Inflammatory macrophage (primary cell): ENCODE data around the gene GABPA.
"Not testable (repeated sequence)": the region's sequence is repeated elsewhere in the genome, so short reads cannot be mapped to it uniquely, and the experiment has no call there.

ENCODE experiments used
- DNase-seq, 2 donors: peaks; one replicate each; pipeline ENCODE4 v3.0.0-alpha.2; 2020 to 2022
- total RNA-seq, 18 experiments: gene quantifications; one replicate each; lab custom pipeline; 2026; ENCODE audit warnings: mixed read lengths in 6 of 18, inconsistent platforms in 2 of 18; lab: John Stamatoyannopoulos, UW

GABPA gene
- 18.1 to 79.6 (median 44.2) reads per million in 18 experiments for total RNA-seq

DNA sequence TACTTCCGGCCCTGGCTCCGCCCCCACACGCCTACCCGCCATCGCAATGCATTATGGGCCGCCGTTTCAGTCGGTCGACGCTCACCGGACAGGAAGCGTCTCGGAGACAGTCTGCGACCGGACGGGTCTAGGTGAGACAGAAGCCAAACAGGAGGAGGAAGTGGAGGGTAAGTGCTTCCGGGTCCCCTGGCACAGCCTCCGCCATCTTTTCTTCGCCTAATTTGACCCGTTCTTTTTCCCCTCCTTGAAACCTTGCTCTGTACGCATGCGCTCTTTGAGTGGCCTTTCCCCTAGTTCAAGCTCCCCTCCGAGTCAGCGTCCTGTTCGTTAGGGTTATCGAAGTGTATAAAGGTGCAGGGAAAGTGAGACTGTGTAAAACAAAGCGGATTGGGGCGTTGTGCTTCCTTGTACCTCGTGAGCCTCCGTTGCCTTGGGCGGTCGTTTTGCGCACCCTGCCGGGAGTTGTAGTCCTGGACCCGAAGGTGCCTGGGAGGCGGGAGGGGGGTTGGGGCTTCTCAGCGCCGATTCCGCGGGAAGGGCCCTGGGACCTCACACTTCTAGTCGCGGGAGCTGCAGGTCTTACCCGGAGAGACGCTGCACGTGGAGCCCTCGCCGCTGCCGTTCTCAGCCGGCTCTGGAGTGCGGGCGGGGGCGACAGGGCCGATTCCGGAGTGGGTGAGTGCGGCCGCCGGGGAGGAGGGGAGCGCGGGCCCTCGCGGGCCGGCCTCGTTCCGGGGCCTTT, at the start of gene GABPA, which contains the start of gene ATP5PF:
TSS of gene GABPA (plus strand) at position 69 of the 742 bp plus-strand sequence. CDS start 6,627 bp downstream, outside the sequence.
TSS of gene ATP5PF (minus strand) at position 1 of the 742 bp plus-strand sequence. CDS start 5,110 bp downstream, outside the sequence.
- DNase-seq: peak; percentile 98 to 99

DNA sequence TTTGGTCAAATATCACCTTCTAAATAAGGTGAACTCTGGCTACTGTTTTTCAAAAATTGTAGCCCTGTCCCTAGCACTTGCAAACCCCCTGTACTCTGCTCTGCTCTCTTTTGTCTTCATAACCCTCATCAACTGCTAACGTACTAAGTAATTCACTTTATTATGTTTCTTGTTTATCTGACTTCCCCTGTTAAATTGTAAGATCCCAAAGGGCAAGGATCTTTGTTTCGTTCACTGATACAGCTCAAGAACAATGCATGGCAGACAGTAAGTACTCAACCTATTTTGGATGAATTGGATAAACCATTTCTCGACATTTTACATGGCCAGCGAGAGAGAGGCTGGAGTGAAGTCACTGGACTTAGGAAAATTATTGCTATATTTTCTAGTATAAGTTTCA, 47.0 kb upstream of the GABPA start:
- no peak for DNase-seq

DNA sequence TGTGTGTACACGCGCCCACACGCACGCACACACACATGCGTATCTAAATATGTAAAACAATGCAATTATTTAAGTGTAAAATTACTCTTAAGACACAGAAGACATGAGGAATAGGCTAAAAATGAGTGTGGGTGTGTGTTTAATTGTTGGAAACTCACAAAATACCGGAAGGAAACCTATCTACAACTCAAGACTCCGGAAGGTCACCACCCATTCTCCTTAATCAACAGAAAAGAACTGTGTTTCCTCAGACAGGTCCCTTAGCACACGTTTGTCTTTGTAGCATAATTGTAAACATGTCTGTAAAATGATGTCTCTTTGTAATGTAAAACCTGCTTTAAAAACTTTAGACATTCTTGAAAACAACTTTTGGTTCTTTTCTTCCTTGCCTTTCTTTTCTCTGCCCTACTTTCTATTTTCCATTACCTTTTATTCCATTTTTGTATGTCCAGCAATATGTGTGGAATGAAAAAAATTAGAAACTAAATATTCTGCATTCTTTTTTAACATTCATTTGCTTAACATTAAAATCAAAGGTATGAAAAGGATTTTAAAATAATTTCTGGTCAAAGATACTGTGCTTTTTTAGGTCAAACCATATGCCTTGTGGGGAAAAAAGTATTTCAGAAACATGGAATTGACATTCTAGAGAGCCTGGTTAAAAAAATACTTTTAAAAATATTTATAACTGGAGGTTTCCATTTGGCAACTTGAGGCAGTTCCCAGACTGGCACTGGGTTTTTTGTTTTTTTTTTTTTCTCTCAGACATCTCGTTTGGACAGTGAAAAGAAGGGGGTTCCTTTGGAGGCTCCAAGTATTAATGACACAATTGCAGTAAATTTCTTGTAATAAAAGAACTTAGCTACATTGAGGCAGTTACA, 46.3 kb upstream of the GABPA start:
- no peak for DNase-seq

DNA sequence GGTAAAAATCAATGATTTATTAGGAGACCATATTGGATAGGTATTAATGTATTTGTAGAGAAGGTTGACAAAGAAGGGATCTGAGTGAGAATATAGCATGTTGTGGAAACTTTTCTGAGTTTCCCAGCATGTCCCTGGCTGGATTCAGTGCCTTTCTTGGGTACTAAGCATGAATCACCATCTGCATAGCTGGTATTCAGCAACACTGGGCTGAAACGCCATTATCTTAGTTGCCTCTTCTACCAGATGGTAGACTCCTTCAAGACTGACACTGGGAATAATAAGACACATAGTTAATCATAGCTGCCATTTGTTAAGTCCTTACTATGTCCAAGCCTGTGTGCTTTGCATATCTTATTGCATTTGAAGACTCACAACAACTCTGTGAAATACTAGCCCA, 45.5 kb upstream of the GABPA start:
- DNase-seq: no peak

DNA sequence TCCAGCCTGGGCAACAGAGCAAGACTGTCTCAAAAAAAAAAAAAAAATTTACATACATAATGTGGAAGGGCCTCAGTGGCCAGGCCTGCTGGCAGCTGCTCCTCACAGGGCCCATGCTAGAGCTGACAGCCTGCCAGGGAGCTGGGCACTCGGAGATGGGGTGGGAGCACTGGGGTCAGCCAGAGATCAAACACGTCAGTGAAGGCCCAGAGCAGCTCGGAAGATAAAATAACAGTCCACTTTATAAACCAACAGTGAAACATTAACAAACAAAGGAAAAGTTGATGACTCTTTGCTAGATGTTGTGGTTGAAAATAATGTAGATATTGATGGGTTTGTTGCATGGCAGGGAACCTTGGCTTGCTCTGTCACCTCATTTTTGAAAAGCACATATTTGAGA, 42.8 kb upstream of the GABPA start:
- DNase-seq: no peak

DNA sequence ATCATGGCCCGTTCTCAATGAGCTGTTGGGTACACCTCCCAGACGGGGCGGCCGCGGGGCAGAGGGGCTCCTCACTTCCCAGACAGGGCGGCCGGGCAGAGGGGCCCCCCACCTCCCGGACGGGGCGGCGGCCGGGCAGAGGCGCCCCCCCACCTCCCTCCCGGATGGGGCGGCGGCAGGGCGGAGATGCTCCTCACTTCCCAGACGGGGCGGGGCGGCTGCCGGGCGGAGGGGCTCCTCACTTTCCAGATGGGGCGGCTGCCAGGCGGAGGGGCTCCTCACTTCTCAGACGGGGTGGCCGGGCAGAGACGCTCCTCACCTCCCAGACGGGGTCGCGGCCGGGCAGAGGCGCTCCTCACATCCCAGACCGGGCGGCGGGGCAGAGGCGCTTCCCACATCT, 39.3 kb upstream of the GABPA start:
- not testable (repeated sequence) for DNase-seq

DNA sequence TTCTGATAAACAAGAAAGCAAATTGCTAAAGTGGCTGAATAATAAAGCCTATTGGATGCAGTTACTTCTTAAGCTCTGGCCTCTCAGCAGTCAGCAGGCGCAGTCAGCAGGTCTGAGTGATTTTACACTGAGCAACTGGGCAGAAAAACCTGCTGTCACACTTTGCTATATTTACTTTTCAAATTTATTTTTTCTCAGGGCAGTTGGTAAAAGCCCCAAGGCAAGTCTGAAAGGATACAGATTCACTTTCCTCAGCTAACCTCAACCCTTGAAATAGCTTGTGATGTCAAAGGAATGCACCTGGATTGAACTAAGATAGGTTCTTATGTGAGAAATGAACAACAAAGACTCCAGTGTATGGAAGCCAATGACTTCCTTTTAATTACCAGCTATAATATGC, 34.0 kb upstream of the GABPA start:
- DNase-seq: no peak

DNA sequence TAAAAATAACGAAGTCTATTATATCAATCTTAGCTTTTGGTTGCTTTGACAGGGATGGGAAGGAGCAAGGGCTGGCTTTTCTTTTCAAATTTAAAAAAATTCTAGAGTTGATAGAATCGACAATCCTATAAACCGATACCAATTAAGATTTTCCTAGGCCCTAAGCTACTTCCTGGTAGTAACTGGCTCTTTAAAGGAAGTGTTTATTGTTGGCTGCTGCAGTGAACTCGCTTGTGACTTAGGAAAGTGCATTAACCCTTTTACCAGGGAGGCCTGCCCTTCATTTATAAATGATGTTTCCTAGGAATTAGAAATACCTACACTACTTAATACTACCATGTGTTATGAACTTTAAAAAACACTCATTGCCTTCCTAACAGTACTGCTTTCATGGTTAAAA, 33.2 kb upstream of the GABPA start:
- peak in 1 of 2 donors; percentile 8 for DNase-seq

DNA sequence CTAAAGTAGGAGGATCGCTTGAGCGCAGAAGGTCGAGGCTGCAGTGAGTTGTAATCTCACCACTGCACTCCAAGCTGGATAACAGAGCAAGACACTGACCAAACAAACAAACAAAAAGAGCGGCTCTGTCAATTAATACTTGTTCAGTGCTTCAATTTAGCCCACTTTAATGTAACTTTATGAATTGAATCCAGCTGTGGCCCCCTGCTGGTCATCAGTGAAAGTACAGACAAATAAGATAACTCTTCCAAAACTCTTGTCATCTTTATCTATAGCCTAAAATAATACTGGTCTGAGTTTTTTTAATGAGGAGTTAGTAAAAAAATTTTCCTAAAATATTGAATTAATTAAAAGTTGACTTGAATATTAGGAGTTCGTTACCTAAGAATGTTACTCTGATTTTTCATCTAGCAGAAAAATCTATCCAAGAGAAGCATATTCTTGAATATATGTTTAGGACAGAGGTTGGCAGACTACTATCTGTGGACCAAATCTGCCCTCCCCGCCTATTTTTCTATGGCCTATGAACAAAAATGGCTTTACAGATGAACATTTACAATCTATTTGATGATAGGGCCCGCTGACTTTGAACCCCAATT, 26.2 kb upstream of the GABPA start:
- DNase-seq: peak; percentile 53 to 60

DNA sequence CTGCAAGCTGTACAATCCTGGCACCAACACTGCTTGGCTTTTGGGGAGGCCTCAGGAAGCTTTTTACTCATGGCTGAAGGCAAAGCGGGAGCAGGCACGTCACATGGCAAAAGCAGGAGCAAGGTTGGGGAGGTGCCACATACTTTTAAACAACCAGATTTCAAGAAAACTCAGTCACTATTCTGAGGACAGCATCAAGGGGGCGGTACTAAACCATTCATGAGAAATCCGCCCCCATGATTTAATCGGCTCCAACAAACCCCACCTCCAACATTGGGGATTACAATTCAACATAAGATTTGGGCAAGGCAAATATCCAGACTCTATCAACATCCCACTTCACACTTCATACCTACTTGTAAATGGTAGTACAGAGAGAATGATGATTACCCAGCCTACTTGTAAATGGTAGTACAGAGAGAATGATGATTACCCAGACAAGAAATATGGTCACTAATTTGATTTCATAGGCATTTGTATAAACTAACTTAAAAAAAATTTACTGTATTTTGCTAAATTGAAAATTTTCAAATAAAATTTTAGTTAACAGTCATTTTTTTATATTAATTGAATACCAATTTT, 25.0 kb upstream of the GABPA start:
- DNase-seq: no peak

DNA sequence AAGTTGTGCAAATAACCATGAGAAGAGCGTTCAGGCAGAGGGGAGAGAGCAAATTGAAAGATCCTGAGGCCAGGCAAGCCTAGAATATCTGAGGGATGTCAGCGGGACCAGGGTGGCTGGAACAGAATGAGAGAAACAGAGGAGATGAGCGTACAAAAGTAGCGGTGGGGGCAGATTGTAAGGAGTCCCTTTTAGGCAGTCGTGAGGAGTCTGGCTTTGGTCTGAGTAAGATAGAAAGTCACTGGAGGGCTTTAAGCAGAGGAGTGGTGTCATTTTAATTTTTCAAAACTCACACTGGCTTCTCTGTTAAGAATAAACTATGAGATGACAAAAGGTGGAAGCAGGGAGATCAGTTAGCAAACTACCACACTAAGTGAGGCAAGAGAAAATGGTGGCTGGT, 24.2 kb upstream of the GABPA start:
- no peak for DNase-seq

DNA sequence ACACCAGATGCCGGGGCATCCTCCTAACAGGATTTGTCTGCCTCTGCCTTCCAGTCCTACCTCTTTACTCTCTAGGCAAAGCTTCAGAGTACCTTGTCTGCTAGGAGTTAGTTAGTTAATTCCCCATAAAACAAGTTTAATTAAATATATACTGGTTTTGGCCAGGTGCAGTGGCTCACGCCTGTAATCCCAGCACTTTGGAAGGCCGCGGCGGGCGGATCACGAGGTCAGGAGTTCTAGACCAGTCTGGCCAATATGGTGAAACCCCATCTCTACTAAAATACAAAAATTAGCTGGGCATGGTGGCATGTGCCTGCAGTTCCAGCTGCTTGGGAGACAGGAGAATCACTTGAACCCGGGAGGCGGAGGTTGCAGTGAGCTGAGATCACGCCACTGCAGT, 20.7 kb upstream of the GABPA start:
- not testable (repeated sequence) for DNase-seq

DNA sequence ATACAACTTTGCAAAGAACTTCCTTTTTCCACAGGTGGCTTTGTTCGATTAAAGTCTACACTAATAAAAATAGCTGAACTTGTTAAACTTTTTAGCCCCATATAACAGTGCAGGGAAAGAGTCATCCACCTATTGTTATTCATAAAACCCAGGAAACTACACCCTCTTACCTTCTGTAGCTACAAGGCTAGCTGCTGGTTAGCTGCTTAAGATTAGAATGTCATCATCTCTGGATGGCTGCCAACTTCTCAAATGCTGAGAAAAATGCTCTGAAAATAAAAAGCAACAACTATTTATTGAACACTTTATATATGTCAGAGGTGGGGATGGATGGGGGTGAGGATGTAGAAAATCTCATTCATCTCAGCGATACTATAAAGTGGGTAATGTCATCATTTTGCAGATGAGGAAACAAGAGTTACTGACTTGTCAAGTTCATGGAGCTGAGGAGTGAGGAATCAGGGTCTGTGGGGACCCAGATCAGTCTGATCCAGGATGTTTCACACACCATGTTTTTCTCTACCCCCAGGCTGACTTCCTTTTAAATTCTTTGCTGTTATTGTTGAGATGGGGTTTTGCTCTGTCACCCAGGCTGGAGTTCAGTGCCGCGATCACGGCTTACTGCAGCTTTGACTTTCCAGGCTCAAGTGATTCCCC, 17.2 kb upstream of the GABPA start:
- DNase-seq: no peak

DNA sequence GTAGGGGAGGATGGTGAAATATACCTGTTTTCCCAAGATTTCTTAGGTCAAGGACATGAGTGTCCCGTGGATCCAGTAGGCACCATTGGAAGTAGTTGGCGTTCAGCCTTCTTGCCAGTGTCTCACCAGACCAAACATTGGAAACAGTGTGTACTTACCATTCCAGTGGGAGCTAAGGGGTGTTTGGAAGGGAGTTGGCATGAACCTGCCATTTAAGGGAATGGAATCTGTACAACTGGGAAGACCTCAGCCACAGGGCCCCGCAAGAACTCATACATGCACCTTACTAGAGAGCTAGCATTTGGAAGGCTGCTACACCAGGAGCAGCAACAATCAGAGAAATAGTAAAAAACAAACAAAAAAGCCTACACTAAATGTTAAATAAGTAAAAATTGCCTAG, 12.8 kb upstream of the GABPA start:
- DNase-seq: no peak

DNA sequence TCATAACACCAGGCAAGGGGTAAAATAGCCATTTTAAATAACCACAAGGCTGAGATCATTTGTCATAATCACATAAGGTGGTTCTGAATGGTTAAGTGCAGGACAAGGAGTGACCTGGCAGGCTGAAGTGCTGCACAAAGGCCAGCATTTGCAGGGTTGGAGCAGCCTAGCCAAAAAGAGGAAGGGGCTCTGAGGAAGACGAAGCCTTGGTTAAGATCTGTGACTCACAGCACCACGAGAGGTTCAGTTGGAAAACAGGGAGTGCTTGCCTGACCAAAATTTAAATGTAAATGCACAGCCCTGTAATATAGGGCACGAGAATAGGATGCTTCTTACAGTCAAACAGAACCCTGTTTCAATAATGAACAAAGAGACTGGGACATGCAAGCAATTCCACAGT, 12.1 kb upstream of the GABPA start:
- peak; percentile 64 to 77 for DNase-seq

DNA sequence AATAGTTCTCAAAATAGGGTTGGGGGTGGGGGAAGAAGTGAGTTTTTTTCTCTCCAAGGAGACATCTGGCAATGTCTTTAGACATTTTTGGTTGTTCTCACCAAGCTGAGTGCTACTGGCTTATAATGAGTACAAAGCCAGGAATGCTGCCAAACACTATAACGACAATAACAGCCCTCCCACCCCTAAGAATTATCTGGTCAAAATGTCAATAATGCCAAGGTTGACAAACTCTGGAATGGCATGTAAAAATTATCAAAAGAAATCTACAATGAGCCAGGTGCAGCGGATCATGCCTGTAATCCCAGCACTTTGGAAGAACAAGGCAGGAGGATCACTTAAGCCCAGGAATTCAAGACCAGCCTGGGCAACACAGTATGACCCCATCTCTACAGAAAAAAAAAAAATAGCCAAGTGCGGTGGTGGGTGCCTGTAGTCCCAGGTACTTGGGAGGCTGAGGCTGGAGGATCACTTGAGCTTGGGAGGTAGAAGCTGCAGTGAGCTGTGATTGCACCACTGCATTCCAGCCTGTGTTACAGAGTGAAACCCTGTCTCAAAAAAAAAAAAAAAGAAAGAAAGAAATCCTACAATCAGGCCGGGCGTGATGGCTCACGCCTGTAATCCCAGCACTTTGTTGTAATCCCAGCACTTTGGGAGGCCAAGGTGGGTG, 2.5 kb upstream of the GABPA start:
- DNase-seq: no peak

DNA sequence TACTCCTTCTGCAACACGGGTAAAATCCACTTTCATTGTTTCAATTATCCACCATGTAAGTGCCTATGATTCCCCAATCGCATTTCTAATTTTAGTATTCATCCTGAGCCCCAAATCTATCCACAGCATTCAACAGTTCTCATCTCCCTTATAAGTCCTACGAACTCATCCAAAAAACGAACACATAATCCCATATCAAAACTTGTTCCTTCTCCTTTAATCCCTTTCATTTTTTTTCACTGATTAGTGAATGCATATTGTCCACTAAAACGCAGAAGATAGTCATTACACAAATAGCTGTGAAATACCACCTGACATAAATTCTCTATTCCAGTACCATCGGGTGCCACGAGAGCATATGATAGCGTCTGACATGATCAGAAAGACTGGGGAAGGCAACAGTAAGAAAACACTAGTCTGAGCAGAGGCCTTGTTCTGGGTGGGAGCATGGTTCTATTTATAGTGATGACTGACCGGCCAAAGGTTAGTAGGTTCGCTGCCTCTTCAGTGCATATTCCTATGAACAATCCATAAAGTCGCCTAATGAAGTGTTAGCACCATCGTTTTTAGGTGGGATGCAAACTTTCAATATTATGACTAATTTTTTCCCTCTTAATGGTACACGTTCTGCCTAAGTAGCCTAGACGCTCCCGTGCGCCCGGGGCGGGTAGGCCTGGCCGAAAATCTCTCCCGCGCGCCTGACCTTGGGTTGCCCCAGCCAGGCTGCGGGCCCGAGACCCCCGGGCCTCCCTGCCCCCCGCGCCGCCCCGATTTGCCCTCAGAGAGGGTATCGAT, 716 bp upstream of the GABPA start:
- DNase-seq: peak; percentile 55 to 67

DNA sequence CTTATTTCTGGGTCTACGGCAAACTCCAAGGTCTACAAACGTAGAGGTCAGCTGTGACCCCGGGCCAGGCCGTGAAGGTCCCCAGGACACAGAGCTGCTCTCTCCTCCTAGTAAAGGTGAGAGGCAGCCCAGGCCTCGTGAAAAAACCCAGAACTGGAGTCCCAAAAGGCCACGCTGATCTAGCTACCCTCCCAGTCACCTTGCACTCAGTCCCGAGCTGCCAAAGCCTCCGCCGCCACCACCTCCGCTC, 193 bp upstream of the GABPA start:
- no peak for DNase-seq

DNA sequence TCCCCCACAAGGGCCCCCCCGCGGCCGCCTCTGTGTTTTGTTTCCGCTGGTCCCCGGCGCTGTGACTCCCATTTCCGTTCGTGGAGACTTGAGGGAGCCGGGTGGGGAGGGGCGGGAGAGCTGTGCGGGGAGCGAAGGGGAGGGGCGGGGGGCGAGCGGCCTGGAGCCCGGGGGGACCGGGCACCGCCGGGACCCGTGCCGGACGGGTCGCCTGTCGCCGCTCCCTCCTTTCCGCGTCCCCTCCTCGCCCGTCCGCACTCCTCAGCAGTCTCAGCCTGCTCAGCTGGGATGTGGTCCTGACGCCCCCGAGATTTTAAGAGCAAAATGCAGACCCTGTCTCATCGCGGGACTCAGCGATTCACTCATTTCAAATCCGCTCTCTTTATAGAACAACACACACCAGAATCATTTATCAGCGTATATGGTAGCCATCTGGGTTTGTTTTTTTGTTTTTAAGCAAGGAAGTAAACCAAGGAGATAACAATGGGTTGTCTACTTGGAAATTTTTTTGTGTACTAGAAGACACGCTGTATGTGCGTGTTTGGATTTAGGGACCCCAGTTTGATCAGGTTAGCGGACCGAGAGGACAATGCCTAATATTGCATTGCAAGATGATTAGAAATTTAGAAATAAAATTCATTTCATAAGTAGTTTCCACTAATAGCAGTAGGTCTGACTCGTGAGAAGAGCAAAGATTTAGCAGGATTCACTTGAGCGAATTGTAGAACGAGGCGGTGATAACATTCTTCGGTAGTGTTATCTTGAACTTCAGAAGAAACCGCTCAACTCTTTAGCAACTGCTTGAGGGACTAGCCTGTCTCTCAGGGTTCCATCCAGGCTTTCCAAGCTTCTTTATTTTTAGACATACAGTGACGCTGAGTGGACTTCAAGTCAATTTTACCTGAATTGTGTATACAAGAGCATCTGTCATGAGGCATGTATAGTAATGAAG, 1.1 kb downstream of the GABPA start:
- peak; percentile 56 to 68 for DNase-seq

DNA sequence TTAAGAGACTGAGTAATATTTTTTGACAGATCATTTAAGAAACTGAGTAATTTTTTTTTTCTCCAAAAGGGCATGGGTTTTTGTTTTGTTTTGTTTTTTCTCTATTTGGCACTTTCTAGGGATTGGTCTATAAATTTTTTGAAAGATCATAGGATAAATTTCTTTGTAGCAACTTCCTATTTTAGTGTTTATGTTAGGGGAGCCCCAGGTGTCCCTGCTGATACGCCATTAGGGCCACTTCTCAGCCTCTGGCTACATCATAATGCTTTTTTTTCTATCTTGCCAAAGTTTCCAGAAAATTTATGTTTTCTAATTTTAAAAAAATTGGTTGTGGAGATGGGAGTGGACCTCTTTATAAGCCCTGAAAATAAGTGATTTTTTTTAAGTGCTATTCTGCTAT, 2.6 kb downstream of the GABPA start:
- DNase-seq: no peak
